Measurements from ENCODE around the gene MYD88.
A peak's percentile ranks its signal among the peaks of the same experiment; 100 is the strongest.

Gene MYD88

DNA sequence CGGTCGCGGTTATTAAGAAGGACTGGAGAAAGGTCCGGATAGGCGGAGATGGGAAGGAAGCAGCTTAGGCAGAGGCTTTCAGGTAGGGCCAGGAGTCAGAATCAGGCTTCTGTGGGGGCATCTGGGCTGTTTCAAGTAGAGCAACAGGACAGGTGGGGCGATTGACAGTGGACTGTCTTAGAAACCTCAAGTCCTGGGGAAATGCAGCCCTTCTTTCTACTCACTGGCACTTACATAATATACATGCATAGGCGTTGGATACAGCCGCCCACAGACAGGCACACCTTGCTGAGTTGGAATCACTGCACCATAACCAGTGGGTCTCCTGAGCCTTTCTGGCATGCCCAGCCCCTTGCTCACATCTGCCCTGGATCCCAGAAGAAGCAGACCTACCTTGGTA, 730 bp downstream of the MYD88 start:
- peak overlapping the region; percentile 84 to 99 (median 93) for H3K4me3 ChIP-seq
- H3K27ac ChIP-seq, result peak overlapping the region; percentile 39 to 98 (median 95)

DNA sequence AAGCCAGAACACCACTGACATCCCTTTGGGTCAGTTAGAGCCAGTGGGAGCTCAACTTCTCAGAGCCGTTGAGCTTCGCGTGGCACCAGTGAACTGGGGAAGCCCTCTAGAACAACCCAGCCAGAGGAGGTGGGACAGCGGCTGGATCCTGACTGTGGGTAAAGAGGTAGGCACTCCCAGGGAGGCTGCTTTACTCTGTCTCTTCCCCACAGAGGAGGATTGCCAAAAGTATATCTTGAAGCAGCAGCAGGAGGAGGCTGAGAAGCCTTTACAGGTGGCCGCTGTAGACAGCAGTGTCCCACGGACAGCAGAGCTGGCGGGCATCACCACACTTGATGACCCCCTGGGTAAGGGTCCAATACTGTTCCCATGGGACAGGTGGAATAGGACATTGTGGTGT, 1.2 kb downstream of the MYD88 start:
- H3K4me3 ChIP-seq, result peak overlapping the region; percentile 84 to 99 (median 93)
- peak overlapping the region in 18 of 21 experiments; percentile 7 to 97 (median 94) for H3K27ac ChIP-seq

DNA sequence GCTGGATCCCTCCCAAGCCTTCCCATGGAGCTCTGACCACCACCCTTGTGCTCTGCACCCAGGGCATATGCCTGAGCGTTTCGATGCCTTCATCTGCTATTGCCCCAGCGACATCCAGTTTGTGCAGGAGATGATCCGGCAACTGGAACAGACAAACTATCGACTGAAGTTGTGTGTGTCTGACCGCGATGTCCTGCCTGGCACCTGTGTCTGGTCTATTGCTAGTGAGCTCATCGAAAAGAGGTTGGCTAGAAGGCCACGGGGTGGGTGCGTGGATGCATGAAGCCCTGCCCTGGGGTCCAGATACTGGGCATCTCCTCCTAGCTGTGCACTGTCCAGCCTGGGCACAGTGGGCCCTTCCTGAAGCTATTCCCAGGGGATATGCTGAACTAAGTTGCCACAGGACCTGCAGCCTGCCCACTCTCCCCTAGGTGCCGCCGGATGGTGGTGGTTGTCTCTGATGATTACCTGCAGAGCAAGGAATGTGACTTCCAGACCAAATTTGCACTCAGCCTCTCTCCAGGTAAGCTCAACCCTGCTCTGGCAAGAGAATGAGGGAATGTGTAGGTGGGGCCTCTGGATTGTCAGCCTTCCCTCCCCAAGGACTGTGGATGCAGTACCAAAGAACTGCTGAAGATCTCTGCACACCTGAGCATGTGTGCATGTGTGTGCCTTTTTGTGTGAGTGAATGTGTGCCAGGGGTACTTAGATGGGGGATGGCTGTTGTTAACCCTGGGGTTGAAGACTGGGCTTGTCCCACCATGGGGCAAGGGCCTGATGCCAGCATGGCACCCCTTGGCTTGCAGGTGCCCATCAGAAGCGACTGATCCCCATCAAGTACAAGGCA, 2.1 kb downstream of the MYD88 start:
- Histone ChIP-seq H3K27ac (peak overlapping the region in 2 of 21 experiments; percentile 95), H3K4me3 (peak overlapping the region in 2 of 7 experiments; percentile 84 to 89)

DNA sequence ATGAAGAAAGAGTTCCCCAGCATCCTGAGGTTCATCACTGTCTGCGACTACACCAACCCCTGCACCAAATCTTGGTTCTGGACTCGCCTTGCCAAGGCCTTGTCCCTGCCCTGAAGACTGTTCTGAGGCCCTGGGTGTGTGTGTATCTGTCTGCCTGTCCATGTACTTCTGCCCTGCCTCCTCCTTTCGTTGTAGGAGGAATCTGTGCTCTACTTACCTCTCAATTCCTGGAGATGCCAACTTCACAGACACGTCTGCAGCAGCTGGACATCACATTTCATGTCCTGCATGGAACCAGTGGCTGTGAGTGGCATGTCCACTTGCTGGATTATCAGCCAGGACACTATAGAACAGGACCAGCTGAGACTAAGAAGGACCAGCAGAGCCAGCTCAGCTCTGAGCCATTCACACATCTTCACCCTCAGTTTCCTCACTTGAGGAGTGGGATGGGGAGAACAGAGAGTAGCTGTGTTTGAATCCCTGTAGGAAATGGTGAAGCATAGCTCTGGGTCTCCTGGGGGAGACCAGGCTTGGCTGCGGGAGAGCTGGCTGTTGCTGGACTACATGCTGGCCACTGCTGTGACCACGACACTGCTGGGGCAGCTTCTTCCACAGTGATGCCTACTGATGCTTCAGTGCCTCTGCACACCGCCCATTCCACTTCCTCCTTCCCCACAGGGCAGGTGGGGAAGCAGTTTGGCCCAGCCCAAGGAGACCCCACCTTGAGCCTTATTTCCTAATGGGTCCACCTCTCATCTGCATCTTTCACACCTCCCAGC, 2.9 kb downstream of the MYD88 start:
- no peak overlapping the region for H3K27ac ChIP-seq
- no peak overlapping the region for H3K4me3 ChIP-seq

DNA sequence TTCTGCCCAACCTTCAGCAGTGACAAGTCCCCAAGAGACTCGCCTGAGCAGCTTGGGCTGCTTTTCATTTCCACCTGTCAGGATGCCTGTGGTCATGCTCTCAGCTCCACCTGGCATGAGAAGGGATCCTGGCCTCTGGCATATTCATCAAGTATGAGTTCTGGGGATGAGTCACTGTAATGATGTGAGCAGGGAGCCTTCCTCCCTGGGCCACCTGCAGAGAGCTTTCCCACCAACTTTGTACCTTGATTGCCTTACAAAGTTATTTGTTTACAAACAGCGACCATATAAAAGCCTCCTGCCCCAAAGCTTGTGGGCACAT, 3.5 kb downstream of the MYD88 start:
- Histone ChIP-seq H3K27ac (no peak overlapping the region), H3K4me3 (no peak overlapping the region)

DNA sequence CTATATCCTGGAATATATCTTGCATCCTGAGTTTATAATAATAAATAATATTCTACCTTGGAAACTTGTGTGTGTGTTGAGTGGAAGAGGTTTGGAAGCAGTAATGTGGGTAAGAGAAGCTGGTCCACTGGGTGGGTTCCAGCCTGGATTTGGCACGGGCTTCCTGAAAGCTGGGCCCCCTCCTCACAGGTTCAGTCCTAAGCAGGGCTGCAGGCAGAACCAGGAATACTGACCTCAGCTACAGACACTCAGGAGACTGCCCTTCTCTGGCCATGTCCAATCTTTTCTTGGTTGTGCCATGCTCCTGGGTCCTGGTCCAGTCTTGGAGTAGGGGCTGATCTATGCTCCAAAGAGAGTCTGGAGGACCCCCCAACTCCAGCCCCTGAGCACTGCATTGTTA, 4.5 kb downstream of the MYD88 start:
- H3K27ac ChIP-seq, result no peak overlapping the region
- no peak overlapping the region for H3K4me3 ChIP-seq

DNA sequence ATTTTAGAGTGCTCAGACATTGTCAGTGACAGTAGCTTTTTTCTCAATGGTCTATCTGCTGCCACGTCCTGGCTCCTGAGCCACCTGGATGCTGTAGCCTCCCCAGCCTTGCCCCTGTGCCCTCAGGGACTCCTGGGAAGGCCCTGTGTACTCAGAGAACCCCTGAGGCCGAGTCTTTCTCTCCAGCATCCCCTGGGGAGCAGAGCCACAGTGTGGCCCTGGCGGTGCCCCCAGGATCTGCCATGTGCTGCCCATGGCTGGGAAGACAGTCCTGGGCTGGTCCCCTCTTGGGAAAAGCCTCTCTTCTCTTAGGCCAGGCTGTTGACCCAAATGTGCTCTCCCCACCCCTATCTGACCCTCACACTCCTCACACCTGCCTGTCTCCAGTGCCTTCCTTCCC, 5.0 kb downstream of the MYD88 start:
- Histone ChIP-seq H3K4me3 (no peak overlapping the region), H3K27ac (no peak overlapping the region)

DNA sequence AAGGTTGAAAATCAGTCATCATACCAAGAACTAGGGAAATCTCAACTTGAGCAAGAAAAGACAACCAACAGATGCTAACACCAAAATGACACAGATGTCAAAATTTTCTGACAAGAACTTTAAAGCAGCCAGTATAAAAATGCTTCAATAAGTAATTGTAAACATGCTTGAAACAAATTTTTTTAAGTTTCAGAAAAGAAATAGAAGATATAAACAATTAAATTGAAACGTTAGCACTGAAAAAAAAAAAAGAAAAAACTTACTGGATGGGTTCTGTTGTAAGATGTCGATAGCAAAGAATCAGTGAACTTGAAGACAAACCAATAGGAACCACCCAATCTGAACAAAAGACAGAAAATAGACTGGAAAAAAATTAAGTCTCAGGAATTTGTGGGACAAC, 8.0 kb downstream of the MYD88 start:
- H3K27ac ChIP-seq, result no peak overlapping the region
- H3K4me3 ChIP-seq, result no peak overlapping the region

DNA sequence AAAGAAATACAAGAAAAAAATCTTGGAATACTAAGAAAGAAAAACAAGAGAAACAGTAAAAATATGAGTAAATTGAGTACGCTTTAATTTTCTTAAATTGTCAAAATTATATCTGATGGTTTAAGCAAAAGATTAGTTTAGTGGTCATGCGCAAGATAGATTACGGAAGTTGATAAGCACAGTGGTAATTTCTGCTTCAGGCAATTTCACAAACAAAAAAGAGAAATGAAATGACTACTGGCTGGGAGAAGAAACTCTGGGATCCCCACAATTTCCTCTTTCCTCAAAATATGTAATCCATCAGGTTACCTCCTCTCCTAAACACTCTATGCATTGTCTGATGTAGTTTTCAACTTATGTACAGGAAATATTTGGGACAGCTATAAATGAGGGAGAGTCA, 9.0 kb downstream of the MYD88 start:
- Histone ChIP-seq H3K27ac (peak overlapping the region in 9 of 21 experiments; percentile 21 to 72 (median 48)), H3K4me3 (no peak overlapping the region)

DNA sequence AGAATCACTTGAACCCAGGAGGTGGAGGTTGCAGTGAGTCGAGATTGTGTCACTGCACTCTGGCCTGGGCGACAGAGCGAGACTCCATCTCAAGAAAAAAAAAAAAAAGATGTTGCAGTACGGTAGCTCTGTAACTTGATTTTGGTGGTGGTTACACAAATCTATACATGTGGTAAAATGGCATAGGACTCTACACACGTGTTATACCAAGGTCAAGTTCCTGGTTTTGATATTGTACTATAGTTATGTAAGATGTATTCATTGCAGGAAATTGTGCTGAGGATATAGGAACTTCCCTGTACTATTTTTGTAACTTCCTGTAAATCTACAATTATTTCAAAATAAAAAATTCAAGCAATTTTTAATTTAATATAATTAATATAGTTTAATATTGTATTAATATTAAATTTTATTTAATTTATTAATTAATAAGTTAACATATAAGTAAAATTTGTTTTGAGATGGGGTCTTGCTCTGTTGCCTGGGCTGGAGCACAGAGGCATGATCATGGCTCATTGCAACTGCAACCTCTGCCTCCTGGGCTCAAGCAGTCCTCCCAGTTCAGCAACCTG, 9.9 kb downstream of the MYD88 start:
- H3K27ac ChIP-seq, result peak overlapping the region in 8 of 21 experiments; percentile 21 to 72 (median 48)

DNA sequence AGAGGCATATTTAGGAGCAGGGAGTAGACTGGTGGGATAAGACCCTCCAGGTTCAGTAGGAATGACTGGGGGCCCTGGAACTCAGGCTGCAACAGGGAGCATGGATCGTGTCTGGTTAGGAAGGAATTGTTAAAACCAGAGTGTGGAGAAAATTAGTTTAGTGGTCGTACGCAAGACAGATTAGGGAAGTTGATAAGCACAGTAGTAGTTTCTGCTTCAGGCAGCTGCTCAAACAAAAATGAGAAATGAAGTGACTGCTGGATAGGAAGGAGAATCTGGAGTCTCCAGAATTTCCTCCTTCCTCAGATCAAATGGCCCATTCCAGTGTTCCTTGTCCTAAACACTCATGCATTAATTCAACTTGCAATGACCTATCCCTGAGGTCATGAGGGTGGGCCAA, 11.2 kb downstream of the MYD88 start:
- Histone ChIP-seq H3K27ac (peak overlapping the region in 6 of 21 experiments; percentile 13 to 70 (median 36)), H3K4me3 (no peak overlapping the region)

More for the DNA sequence above, 9.9 kb downstream of the MYD88 start:
- H3K4me3 ChIP-seq, result no peak overlapping the region

DNA sequence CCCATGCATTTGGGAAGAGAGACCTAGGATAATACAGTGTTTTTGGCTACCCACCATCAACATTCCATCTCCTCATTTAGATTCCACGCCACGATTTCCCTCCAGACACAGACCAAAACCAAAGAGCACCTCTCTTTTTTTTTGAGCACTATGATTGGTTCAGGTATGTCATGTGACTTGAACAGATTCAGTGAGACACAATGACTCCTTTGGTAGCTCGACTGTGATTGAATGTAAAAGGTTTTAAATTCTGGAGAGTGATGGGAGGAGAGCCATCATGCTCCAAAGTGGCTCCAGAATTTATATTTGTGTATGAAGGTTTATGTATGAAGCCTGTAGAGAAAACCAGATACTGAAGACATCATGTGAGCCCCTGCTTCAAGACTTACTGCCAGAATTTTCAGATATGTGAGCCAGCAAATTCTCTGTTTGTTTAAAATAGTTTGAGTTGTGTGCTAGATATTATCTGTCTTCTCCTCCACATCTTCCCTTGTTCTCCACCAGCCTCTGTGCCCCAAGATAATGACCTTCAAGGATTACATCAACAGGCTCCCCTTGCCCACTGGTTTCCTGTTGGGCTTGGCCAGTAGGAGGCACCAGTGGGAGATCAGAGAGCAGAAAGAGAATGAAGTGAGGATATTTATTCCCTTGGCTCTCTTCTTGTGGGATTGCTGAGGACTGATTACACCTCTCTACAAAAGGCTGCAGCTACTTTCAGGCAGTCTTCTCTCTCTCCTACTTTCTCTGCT, 12.5 kb downstream of the MYD88 start:
- no peak overlapping the region for H3K4me3 ChIP-seq
- H3K27ac ChIP-seq, result peak overlapping the region in 17 of 21 experiments; percentile 8 to 74 (median 37)

DNA sequence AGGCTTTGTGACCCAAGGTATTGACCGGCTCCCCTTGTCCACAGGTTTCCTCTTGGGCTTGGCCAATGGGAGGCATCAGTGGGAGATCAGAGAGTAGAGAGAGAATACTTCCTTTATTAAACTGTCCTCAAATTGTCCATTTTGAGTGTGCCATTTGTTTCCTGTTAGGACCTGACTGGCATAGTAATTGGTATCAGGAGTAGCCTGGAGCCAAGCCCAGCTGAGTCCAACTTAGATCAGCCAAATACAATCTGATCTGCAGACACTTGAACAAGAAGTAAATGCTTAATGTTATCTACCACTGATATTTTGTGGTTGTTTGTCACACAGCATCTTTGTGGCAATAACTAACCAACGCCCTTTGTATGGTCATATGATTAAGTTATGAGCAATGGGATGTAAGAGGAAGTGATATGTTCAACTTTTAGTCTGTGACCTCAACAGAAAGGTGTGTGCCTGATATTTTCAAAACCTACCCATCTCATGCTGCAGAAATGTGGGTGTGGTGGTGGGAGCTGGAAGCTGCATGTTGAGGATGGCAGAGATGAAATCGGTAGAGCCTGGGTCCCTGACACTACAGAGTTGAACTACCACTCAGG, 13.3 kb downstream of the MYD88 start:
- H3K27ac ChIP-seq, result peak overlapping the region in 17 of 21 experiments; percentile 8 to 74 (median 41)
- H3K4me3 ChIP-seq, result no peak overlapping the region

DNA sequence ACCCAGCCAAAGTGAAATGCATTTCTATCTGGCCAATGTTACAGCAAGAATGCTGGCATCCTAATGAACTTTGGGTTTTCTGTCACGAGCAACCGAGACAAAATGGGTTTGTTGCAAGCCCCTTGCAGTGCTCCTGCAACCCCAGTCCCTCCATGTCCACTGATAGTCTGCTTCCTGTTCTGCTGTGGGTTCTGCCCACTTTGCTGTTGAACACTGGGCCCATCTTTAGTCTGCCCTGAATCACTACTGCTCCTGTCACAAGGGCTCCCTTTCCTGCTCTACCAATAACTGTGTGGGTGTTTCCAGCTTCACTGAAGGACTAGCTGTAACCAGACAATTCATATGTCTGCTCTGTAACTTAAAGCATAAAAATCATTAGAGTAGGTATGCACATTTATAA, 14.1 kb downstream of the MYD88 start:
- Histone ChIP-seq H3K4me3 (no peak overlapping the region), H3K27ac (peak overlapping the region in 12 of 21 experiments; percentile 21 to 74 (median 48))

DNA sequence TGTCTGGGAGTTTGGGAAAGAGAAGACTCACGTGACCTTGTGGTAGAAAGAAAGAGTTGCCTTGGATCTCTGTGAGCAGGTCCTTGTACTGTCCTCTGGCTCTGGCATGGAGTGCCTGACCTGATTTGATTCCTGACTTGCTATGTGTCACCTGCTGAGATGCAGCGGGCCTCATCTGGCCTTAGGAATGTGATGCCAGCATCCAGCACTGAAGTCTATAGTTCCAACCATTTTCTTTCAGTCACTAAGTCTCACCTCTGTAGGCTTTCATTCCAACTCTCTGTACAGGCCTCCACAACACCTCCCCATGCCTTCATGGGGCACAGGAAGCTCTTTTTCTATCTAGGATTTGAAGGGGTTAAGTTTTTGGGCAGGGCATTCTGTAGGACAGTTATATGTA, 14.8 kb downstream of the MYD88 start:
- peak overlapping the region in 17 of 21 experiments; percentile 21 to 86 (median 55) for H3K27ac ChIP-seq
- no peak overlapping the region for H3K4me3 ChIP-seq

DNA sequence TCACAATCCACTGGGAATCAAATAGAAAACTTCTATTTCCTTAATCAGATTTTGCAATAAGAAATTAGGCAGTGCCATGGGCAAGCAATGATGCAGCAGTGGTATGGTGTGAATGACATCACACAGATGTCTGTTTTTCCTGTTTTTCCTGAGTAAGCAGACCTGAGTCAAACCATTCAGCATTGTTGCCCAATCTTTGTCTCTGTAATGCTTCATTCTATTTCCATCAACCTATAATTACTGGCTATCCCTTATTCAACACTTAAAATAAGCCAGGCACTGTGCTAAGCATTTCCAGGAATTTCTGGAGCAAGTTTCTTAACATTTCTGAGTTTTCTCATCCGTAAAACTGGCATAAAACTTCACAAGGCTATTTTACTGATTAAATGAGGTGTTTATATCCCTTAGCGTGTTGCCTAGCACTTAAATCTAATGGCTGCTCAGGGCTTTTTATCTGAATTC, 15.6 kb downstream of the MYD88 start:
- Histone ChIP-seq H3K4me3 (no peak overlapping the region), H3K27ac (peak overlapping the region in 19 of 21 experiments; percentile 4 to 86 (median 59))

DNA sequence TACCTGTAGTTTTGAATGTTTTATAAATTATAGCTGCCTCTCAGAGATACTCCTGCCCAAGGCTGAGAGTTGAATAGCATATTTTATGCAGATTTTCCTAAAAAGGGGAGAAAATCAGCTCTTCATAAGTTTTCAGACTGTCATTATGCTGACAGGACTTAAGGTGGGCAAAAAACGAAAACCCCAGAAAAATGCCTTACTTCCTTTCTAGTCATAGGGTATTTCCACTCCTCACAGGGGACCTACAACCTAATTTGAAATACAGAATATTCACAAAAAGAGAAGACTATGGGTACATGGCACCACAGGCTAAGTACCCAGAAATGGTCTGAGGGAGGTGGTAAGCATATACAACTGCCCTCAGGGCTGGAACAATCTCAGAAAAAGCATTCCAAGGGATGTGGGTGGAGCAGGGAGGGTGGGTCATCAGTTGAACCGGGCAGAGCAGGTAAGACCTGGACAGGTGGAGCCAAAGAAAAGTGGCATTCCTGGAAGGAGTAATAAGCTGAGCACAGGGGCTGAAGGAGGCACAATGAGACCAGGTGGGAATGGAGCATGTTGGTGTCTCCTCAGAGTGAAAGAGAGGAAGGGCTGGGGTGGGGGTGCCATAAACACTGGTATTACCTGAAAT, 16.3 kb downstream of the MYD88 start:
- no peak overlapping the region for H3K4me3 ChIP-seq
- H3K27ac ChIP-seq, result peak overlapping the region in 15 of 21 experiments; percentile 4 to 86 (median 39)

DNA sequence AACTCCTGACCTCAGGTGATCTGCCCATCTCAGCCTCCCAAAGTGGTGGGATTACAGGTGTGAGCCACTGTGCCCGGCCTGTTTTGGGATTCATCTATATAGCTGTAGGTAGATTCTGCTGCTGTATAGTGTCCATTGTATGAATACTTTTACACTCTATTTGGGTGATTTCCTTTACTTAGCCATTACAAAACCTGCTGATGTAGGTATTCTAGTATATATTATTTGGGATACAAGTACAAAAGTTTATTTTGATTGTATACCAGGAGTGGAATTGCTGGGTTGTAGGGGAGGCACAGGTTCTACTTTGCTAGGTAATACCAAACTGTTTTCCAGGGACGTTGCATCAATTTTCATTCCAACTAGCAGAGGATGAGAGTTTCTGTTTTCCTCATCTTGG, 17.4 kb downstream of the MYD88 start:
- no peak overlapping the region for H3K27ac ChIP-seq
- H3K4me3 ChIP-seq, result no peak overlapping the region

DNA sequence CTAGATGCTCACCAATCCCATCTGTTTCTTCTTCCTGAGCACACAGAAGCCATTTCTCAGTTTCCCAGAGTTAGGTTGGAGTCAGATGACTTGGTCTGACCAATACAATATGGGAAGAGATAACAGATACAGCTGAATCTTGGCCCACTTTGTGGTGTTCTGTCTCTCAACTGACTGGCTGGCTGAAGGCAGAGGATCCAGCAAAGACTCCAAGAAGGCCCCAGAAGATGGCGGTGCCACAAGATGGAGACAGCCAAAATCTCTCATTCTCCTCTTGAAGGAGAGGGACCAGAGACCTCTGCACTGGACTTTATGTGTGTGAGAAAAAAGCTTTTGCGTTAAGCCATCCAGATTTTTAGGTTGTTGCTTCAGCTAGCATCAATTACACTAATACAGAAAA, 18.7 kb downstream of the MYD88 start:
- peak overlapping the region in 2 of 21 experiments; percentile 10 to 11 for H3K27ac ChIP-seq
- no peak overlapping the region for H3K4me3 ChIP-seq
